A673 (cell line): ENCODE measurements around the gene STAT2.
"Not testable (repeated sequence)": the region's sequence is repeated elsewhere in the genome, so short reads cannot be mapped to it uniquely, and the experiment has no call there.

ENCODE experiments used
- EZH2 ChIP-seq: fragments of 200-600 bp; sonication (generic); IDR thresholded peaks from 2 replicates; pipeline ENCODE4 v1.6.1; 2017; ENCODE audit warnings: borderline replicate concordance, low read depth, mild to moderate bottlenecking, mixed read lengths, antibody characterized with exemption, low read length; ENCODE audit not compliant: poor library complexity, severe bottlenecking
- TF ChIP-seq, protein P1 (sequence below): fragments of 300-800, 200-600 bp; sonication (generic); conservative IDR thresholded peaks from 2 replicates; pipeline ENCODE4 v1.5.1; 2017; ENCODE audit warnings: low read depth, mild to moderate bottlenecking, antibody characterized with exemption, low read length, moderate library complexity, mixed read lengths

DNA sequence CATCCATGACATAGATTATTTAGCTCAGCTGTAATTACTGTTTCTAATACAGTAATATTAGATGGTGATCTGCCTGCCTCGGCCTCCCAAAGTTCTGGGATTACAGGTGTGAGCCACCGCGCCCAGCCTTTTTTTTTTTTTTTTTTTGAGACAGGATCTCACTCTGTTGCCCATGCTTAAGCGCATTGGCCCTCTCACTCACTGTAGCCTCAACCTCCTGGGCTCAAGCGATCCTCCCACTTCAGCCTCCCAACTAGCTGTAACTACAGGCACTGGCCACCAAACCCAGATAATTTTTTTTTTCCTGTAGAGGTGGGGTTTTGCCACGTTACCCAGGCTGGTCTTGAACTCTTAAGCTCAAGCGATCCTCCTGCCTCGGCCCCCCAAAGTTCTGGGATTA, 24.4 kb downstream of the STAT2 start:
- TF ChIP-seq, protein P1, sequence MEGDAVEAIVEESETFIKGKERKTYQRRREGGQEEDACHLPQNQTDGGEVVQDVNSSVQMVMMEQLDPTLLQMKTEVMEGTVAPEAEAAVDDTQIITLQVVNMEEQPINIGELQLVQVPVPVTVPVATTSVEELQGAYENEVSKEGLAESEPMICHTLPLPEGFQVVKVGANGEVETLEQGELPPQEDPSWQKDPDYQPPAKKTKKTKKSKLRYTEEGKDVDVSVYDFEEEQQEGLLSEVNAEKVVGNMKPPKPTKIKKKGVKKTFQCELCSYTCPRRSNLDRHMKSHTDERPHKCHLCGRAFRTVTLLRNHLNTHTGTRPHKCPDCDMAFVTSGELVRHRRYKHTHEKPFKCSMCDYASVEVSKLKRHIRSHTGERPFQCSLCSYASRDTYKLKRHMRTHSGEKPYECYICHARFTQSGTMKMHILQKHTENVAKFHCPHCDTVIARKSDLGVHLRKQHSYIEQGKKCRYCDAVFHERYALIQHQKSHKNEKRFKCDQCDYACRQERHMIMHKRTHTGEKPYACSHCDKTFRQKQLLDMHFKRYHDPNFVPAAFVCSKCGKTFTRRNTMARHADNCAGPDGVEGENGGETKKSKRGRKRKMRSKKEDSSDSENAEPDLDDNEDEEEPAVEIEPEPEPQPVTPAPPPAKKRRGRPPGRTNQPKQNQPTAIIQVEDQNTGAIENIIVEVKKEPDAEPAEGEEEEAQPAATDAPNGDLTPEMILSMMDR, result not testable (repeated sequence)
- not testable (repeated sequence) for TF ChIP-seq EZH2
